HG02610 (cell line): ENCODE results near the gene KIR3DL2.
"Not testable (repeated sequence)": the region's sequence is repeated elsewhere in the genome, so short reads cannot be mapped to it uniquely, and the experiment has no call there.

Source experiments
- ATAC-seq: cut with Tn5 transposase; IDR thresholded peaks from one replicate; pipeline ENCODE4 v1.9.1; 2021; ENCODE audit warnings: mild to moderate bottlenecking, moderate library complexity; ENCODE audit not compliant: unreplicated experiment

Gene KIR3DL2

GRCh38 chr19:54863459-54863858, 13.2 kb downstream of the KIR3DL2 start:
- not testable (repeated sequence) for ATAC-seq

- ATAC-seq = no peak
Measured at GRCh38 chr19:54871696-54872095, 21.5 kb downstream of the KIR3DL2 start.

- ATAC-seq = no peak
Measured at GRCh38 chr19:54873990-54874389, 23.7 kb downstream of the KIR3DL2 start, which contains the start of gene FCAR. TSS of gene FCAR (plus strand) at chr19:54874235. CDS start at chr19:54874290, 55 bp downstream.

- no peak for ATAC-seq
Measured at GRCh38 chr19:54875506-54875905, 25.3 kb downstream of the KIR3DL2 start.

- ATAC-seq = no peak
Measured at GRCh38 chr19:54877471-54877870, 27.2 kb downstream of the KIR3DL2 start.

- no peak for ATAC-seq
Measured at GRCh38 chr19:54881884-54882283, 31.6 kb downstream of the KIR3DL2 start.

- ATAC-seq = no peak
Measured at GRCh38 chr19:54882758-54883157, 32.5 kb downstream of the KIR3DL2 start.

GRCh38 chr19:54883228-54883627, 33.0 kb downstream of the KIR3DL2 start:
- ATAC-seq = no peak

GRCh38 chr19:54888239-54888638, 38.0 kb downstream of the KIR3DL2 start:
- ATAC-seq = no peak

- ATAC-seq = no peak
Measured at GRCh38 chr19:54889566-54889965, 39.3 kb downstream of the KIR3DL2 start.

GRCh38 chr19:54893406-54893805, 43.2 kb downstream of the KIR3DL2 start:
- ATAC-seq = no peak

GRCh38 chr19:54894106-54894505, 43.9 kb downstream of the KIR3DL2 start:
- ATAC-seq = not testable (repeated sequence)

- no peak for ATAC-seq
Measured at GRCh38 chr19:54896036-54896435, 45.8 kb downstream of the KIR3DL2 start.

GRCh38 chr19:54898685-54899084, 48.4 kb downstream of the KIR3DL2 start:
- not testable (repeated sequence) for ATAC-seq

GRCh38 chr19:54899646-54900045, 49.4 kb downstream of the KIR3DL2 start:
- ATAC-seq = not testable (repeated sequence)

- ATAC-seq = not testable (repeated sequence)
Measured at GRCh38 chr19:54901153-54901552, 50.9 kb downstream of the KIR3DL2 start.

GRCh38 chr19:54902061-54902460, 51.8 kb downstream of the KIR3DL2 start:
- ATAC-seq = no peak

GRCh38 chr19:54903303-54903702, 53.1 kb downstream of the KIR3DL2 start:
- ATAC-seq = no peak

GRCh38 chr19:54904261-54904660, 54.0 kb downstream of the KIR3DL2 start:
- not testable (repeated sequence) for ATAC-seq

GRCh38 chr19:54905421-54905802, 55.2 kb downstream of the KIR3DL2 start:
- no peak for ATAC-seq

- ATAC-seq = no peak
Measured at GRCh38 chr19:54905803-54906511, 55.7 kb downstream of the KIR3DL2 start, which contains the start of gene NCR1. TSS of gene NCR1 (plus strand) at chr19:54906148. CDS start at chr19:54906188, 40 bp downstream.

GRCh38 chr19:54906819-54907218, 56.6 kb downstream of the KIR3DL2 start:
- ATAC-seq = no peak

- ATAC-seq = not testable (repeated sequence)
Measured at GRCh38 chr19:54907899-54908298, 57.7 kb downstream of the KIR3DL2 start.
